Measurements from ENCODE around the gene DLD.

DNA sequence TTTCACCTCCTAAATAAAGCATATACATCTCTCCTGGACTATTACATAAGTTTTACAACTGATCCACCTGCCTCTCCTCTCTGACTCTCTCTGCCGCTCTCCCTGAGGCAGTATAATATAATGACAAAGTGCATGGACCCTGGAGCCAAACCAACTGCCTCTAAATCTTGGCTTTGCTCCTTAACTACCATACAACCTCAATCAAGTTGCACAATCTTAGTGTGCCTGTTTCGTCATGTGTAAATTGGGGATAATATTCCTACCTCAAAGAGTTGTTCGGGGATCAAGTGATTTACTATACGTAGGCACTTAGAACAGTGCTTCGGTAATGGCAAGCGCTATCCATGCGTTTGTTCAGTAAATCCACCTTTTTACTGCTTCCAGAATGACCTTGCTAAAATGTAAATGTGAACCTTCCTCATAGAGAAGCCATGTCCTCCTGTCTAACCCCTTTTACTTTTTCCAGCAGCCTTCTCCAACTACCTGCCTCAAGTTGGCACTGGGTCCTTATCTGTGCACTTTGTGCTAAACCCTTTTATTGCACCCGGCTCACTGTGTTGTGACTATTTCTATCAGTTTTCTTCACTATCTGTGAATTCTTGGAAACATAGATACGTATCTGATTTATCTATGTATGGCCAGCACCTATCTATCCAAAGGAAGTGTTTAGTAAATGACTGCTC lies 30.6 kb upstream of the DLD start:
- TF ChIP-seq, protein P1, sequence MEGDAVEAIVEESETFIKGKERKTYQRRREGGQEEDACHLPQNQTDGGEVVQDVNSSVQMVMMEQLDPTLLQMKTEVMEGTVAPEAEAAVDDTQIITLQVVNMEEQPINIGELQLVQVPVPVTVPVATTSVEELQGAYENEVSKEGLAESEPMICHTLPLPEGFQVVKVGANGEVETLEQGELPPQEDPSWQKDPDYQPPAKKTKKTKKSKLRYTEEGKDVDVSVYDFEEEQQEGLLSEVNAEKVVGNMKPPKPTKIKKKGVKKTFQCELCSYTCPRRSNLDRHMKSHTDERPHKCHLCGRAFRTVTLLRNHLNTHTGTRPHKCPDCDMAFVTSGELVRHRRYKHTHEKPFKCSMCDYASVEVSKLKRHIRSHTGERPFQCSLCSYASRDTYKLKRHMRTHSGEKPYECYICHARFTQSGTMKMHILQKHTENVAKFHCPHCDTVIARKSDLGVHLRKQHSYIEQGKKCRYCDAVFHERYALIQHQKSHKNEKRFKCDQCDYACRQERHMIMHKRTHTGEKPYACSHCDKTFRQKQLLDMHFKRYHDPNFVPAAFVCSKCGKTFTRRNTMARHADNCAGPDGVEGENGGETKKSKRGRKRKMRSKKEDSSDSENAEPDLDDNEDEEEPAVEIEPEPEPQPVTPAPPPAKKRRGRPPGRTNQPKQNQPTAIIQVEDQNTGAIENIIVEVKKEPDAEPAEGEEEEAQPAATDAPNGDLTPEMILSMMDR (conservative IDR thresholded peaks at IDR 0.05), result no peak
- no peak for TF ChIP-seq ZFX (IDR thresholded peaks at IDR 0.05)
